Lower leg skin (tissue), 3 donors: ENCODE results near the gene PXK.

Experiments used
- CTCF ChIP-seq, 3 donors: fragments of 450-650 bp; IDR thresholded peaks; one replicate each; pipeline ENCODE4 v1.5.1; 2016; ENCODE audit warnings: antibody characterized with exemption in 3 of 3, mild to moderate bottlenecking in 3 of 3, moderate library complexity in 2 of 3
- POLR2A ChIP-seq, 2 donors: fragments of 450-650 bp; IDR thresholded peaks; one replicate each; pipeline ENCODE4 v1.6.1; 2016 to 2017; ENCODE audit warnings: antibody characterized with exemption in 2 of 2, mild to moderate bottlenecking in 1 of 2, moderate library complexity in 1 of 2

GRCh38 chr3:58398669-58399333 lies 66.1 kb downstream of the PXK start:
- no peak for TF ChIP-seq POLR2A (IDR thresholded peaks at IDR 0.05)
- TF ChIP-seq CTCF (IDR thresholded peaks at IDR 0.05), result no peak
